PC-9 (cell line): ENCODE results near the gene TBX10.

ENCODE experiments used
- EZH2 ChIP-seq: fragments of 200-600 bp; sonication (generic); IDR thresholded peaks from 2 replicates; pipeline ENCODE4 v1.8.0; 2017; ENCODE audit warnings: antibody characterized with exemption, low read depth
- TF ChIP-seq, protein P1 (sequence below): fragments of 200-600 bp; sonication (generic); conservative IDR thresholded peaks from 2 replicates; pipeline ENCODE4 v1.6.1; 2017; ENCODE audit warnings: mixed run types, antibody characterized with exemption, mild to moderate bottlenecking, moderate library complexity

DNA sequence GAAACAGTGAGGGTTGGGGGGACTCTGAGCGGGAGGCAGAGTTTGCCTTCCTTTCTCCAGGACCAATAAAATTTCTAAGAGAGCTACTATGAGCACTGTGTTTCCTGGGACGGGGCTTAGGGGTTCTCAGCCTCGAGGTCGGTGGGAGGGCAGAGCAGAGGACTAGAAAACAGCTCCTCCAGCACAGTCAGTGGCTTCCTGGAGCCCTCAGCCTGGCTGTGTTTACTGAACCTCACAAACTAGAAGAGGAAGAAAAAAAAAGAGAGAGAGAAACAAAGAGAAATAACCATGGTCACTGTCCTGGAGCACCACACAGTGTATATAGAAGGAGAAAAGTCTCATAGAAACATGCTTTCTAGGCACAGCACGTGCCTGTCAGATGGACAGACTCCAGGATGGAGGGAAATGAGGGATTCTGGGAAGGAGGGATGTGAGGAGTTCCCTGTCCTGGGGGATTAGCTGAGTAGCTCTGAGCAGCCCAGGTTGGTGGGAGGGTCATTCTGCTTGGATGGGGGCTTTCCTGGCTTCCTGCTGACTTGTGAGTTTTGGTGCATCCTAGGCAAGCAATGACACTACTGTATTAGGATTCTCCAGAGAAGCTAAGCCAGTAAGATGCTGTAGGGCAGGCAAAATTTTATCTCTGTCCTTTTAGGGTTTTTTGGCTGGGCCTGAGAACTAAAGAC, 52.9 kb downstream of the TBX10 start:
- TF ChIP-seq, protein P1, sequence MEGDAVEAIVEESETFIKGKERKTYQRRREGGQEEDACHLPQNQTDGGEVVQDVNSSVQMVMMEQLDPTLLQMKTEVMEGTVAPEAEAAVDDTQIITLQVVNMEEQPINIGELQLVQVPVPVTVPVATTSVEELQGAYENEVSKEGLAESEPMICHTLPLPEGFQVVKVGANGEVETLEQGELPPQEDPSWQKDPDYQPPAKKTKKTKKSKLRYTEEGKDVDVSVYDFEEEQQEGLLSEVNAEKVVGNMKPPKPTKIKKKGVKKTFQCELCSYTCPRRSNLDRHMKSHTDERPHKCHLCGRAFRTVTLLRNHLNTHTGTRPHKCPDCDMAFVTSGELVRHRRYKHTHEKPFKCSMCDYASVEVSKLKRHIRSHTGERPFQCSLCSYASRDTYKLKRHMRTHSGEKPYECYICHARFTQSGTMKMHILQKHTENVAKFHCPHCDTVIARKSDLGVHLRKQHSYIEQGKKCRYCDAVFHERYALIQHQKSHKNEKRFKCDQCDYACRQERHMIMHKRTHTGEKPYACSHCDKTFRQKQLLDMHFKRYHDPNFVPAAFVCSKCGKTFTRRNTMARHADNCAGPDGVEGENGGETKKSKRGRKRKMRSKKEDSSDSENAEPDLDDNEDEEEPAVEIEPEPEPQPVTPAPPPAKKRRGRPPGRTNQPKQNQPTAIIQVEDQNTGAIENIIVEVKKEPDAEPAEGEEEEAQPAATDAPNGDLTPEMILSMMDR, result no peak
- TF ChIP-seq EZH2, result no peak
